ENCODE measurements around the gene GJE1.

DNA sequence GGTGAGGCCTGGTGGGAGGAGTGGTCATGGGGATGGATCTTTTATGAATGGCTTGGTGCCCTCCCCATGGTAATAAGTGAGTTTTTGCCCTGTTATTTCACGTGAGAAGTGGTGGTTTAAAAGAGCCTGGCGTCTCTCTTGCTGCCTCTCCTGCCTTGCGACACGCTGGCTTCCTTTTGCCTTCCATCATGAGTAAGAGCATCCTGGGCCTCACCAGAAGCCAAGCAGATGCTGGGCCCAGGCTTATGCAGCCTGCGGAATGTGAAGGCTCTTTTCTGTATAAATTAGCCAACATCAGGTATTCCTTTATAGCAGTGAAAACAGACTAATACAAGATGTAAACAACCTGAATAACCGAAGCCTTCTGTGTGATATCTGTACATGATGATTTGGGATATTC lies 42.0 kb downstream of the GJE1 start:
- TF ChIP-seq, protein P1, sequence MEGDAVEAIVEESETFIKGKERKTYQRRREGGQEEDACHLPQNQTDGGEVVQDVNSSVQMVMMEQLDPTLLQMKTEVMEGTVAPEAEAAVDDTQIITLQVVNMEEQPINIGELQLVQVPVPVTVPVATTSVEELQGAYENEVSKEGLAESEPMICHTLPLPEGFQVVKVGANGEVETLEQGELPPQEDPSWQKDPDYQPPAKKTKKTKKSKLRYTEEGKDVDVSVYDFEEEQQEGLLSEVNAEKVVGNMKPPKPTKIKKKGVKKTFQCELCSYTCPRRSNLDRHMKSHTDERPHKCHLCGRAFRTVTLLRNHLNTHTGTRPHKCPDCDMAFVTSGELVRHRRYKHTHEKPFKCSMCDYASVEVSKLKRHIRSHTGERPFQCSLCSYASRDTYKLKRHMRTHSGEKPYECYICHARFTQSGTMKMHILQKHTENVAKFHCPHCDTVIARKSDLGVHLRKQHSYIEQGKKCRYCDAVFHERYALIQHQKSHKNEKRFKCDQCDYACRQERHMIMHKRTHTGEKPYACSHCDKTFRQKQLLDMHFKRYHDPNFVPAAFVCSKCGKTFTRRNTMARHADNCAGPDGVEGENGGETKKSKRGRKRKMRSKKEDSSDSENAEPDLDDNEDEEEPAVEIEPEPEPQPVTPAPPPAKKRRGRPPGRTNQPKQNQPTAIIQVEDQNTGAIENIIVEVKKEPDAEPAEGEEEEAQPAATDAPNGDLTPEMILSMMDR (IDR thresholded peaks at IDR 0.05): no peak
- no peak for TF ChIP-seq POLR2A (IDR thresholded peaks at IDR 0.05)
